ENCODE measurements around the gene CERCAM. TPM values are rescaled to one million over a fixed set of nuclear protein-coding genes. Genes with fewer than 3 reads are reported as not detected.

Gene CERCAM
- 61.5 and 181 TPM in 2 replicates for total RNA-seq

GRCh38 chr9:128420651-128421481, at the start of gene CERCAM:
CERCAM (plus strand) TSS chr9:128420857; CDS start chr9:128420878, 21 bp downstream.

GRCh38 chr9:128455849-128456612, 35.4 kb downstream of the CERCAM start, which contains the start of gene ODF2:
ODF2 (plus strand) TSS chr9:128456006; CDS start chr9:128456092, 86 bp downstream.

Other genes starting within 250 kb of the CERCAM start
- gene CIZ1, start 229.3 kb upstream of the CERCAM start, total RNA-seq = 12.7 and 17.6 TPM in 2 replicates
- gene DNM1, start 217.5 kb upstream of the CERCAM start, total RNA-seq = 0.38 and 3.1 TPM in 2 replicates
- 118 and 135 TPM in 2 replicates for gene GOLGA2, start 144.8 kb upstream of the CERCAM start, total RNA-seq
- 20.9 and 41.6 TPM in 2 replicates for gene SWI5, start 144.6 kb upstream of the CERCAM start, total RNA-seq
- gene TRUB2, start 98.4 kb upstream of the CERCAM start, total RNA-seq = 9.9 and 15.7 TPM in 2 replicates
- gene COQ4, start 98.0 kb upstream of the CERCAM start, total RNA-seq = 18.6 and 24.0 TPM in 2 replicates
- 10.7 and 25.1 TPM in 2 replicates for gene SLC27A4, start 80.3 kb upstream of the CERCAM start, total RNA-seq
- 21.4 and 32.4 TPM in 2 replicates for gene URM1, start 49.5 kb upstream of the CERCAM start, total RNA-seq
- 30.7 and 73.8 TPM in 2 replicates for gene ODF2, start 35.1 kb downstream of the CERCAM start, total RNA-seq
- 22.3 and 44.5 TPM in 2 replicates for gene GLE1, start 83.9 kb downstream of the CERCAM start, total RNA-seq
- gene SPTAN1, start 131.7 kb downstream of the CERCAM start, total RNA-seq = 225 and 309 TPM in 2 replicates
- gene DYNC2I2, start 236.0 kb downstream of the CERCAM start, total RNA-seq = 27.9 and 81.9 TPM in 2 replicates

All from regular cardiac myocyte (primary cell).